Thyroid gland (tissue), 4 donors: ENCODE measurements around the gene ALKBH5. TPM values are rescaled to one million over a fixed set of nuclear protein-coding genes. Genes with fewer than 3 reads are reported as not detected.

ENCODE experiments used
- DNase-seq, 2 donors: peaks; one replicate each; pipeline ENCODE4 v3.0.0-alpha.2; 2019
- H3K27ac ChIP-seq, 3 donors: fragments of 200-600 bp; sonication (generic); 1 replicate in 2 of 3; 2 replicates in 1 of 3; pipeline ENCODE4 v1.5.1; 2016 to 2019; ENCODE audit warnings: mild to moderate bottlenecking in 1 of 3, moderate library complexity in 1 of 3
- H3K27me3 ChIP-seq: fragments of 200-600 bp; sonication (generic); one replicate; pipeline ENCODE4 v1.5.1; 2019
- H3K36me3 ChIP-seq, 2 donors: fragments of 200-600 bp; sonication (generic); one replicate each; pipeline ENCODE4 v1.5.1; 2016 to 2019
- H3K4me1 ChIP-seq, 2 donors: fragments of 200-600 bp; sonication (generic); one replicate each; pipeline ENCODE4 v1.5.1; 2017 to 2019
- H3K4me3 ChIP-seq, 3 donors: fragments of 200-600 bp; sonication (generic); replicated peaks in 1 of 3; 1 replicate in 2 of 3; 2 replicates in 1 of 3; pipeline ENCODE4 v1.5.1; 2016; ENCODE audit warnings: mild to moderate bottlenecking in 1 of 3
- H3K9me3 ChIP-seq: fragments of 200-600 bp; sonication (generic); one replicate; pipeline ENCODE4 v1.5.1; 2017
- CTCF ChIP-seq, 6 experiments: fragments of 200-600 bp in 3 of 6; fragments of 450-650 bp in 3 of 6; sonication (generic) in 3 of 6; IDR thresholded peaks; one replicate each; pipeline ENCODE4 v1.5.1; 2016 to 2019; ENCODE audit warnings: antibody characterized with exemption in 6 of 6, mild to moderate bottlenecking in 2 of 6, inconsistent platforms in 1 of 6, moderate library complexity in 1 of 6
- POLR2A ChIP-seq, 2 donors: fragments of 450-650 bp; IDR thresholded peaks; one replicate each; pipeline ENCODE4 v1.6.1; 2017; ENCODE audit warnings: antibody characterized with exemption in 2 of 2, mild to moderate bottlenecking in 2 of 2, moderate library complexity in 1 of 2
- WGBS, 2 donors: methylation state at CpG; one replicate each; pipeline ENCODE4 v1.1.5; 2017; 5-methylcytosine and 5-hydroxymethylcytosine counted together
- intact Hi-C: fragments of 100-400 bp; cut with DNase I; formaldehyde crosslinking; loops from one replicate; pipeline ENCODE4 v1.15.1; 2023
- total RNA-seq, 4 donors: library from RNA; depleted of rRNA; stranded (reverse); fragments of >200 nt; gene quantifications; one replicate each; pipeline ENCODE4 v1.2.3, GENCODE V29; 2016

The ALKBH5 gene
- total RNA-seq, 4 donors from 2014 or later: 123 to 169 (median 159) TPM

GRCh38 chr17:18191967-18192366 lies 8.3 kb downstream of the ALKBH5 start:
- Histone ChIP-seq H3K4me1 (peaks cover 52 to 61% of the 10 kb centered on the region in 2 donors), H3K27ac (peak overlapping the region in 2 of 3 donors; percentile 72 to 90), H3K27me3 (no peaks in the 10 kb centered on the region), H3K4me3 (no peak overlapping the region), H3K36me3 (peaks cover 15 to 23% of the 10 kb centered on the region in 2 donors), H3K9me3 (no peaks in the 10 kb centered on the region)
- TF ChIP-seq CTCF (IDR thresholded peaks at IDR 0.05): no peak
- no peak for TF ChIP-seq POLR2A (IDR thresholded peaks at IDR 0.05)
- intact Hi-C loops: no loop called here
- no peak for DNase-seq
- WGBS, 2 donors: 79 to 97% methylated on average over 2 of the region's 2 CpGs

- H3K4me3 ChIP-seq: no peak overlapping the region
- H3K27ac ChIP-seq: no peak overlapping the region
- TF ChIP-seq POLR2A (IDR thresholded peaks at IDR 0.05) (no peak), CTCF (IDR thresholded peaks at IDR 0.05) (no peak)
- intact Hi-C loops: no loop called here
- H3K36me3 ChIP-seq: peaks cover 15 to 32% of the 10 kb centered on the region in 2 donors
- peaks cover 28 to 56% of the 10 kb centered on the region in 2 donors for H3K4me1 ChIP-seq
- WGBS, 2 donors: 98 to 99% methylated on average over 4 of the region's 4 CpGs
- no peaks in the 10 kb centered on the region for H3K27me3 ChIP-seq
- no peaks in the 10 kb centered on the region for H3K9me3 ChIP-seq
- DNase-seq: no peak
Observed at GRCh38 chr17:18194394-18194793, 10.8 kb downstream of the ALKBH5 start.

GRCh38 chr17:18194804-18195203 lies 11.2 kb downstream of the ALKBH5 start:
- peaks cover 24 to 55% of the 10 kb centered on the region in 2 donors for H3K4me1 ChIP-seq

GRCh38 chr17:18195246-18195645 lies 11.6 kb downstream of the ALKBH5 start:
- H3K4me3 ChIP-seq: no peak overlapping the region
- WGBS, 2 donors: 86 to 91% methylated on average over 5 of the region's 5 CpGs
- no peak overlapping the region for H3K27ac ChIP-seq
- H3K27me3 ChIP-seq: no peaks in the 10 kb centered on the region
- peaks cover 15 to 35% of the 10 kb centered on the region in 2 donors for H3K36me3 ChIP-seq
- no peak for DNase-seq
- peaks cover 22 to 51% of the 10 kb centered on the region in 2 donors for H3K4me1 ChIP-seq
- TF ChIP-seq CTCF (IDR thresholded peaks at IDR 0.05): no peak
- intact Hi-C loops: no loop called here
- no peaks in the 10 kb centered on the region for H3K9me3 ChIP-seq

More at GRCh38 chr17:18194804-18195203, 11.2 kb downstream of the ALKBH5 start:
- H3K27ac ChIP-seq: no peak overlapping the region
- no peaks in the 10 kb centered on the region for H3K27me3 ChIP-seq
- peaks cover 15 to 35% of the 10 kb centered on the region in 2 donors for H3K36me3 ChIP-seq
- TF ChIP-seq POLR2A (IDR thresholded peaks at IDR 0.05) (no peak), CTCF (IDR thresholded peaks at IDR 0.05) (no peak)
- intact Hi-C loops: no loop called here
- 79 to 81% methylated on average over 4 of the region's 4 CpGs for WGBS, 2 donors
- no peak overlapping the region for H3K4me3 ChIP-seq
- H3K9me3 ChIP-seq: no peaks in the 10 kb centered on the region
- DNase-seq: no peak

GRCh38 chr17:18197535-18198194 lies 14.0 kb downstream of the ALKBH5 start:
- WGBS, 2 donors: 90 to 99% methylated on average over 3 of the region's 3 CpGs
- H3K4me3 ChIP-seq: no peak overlapping the region
- H3K9me3 ChIP-seq: no peaks in the 10 kb centered on the region
- DNase-seq: no peak
- H3K27ac ChIP-seq: peak overlapping the region in 1 of 3 donors; percentile 8
- TF ChIP-seq POLR2A (IDR thresholded peaks at IDR 0.05) (no peak), CTCF (IDR thresholded peaks at IDR 0.05) (no peak)
- peaks cover 6 to 31% of the 10 kb centered on the region in 2 donors for H3K4me1 ChIP-seq
- peaks cover 15 to 39% of the 10 kb centered on the region in 2 donors for H3K36me3 ChIP-seq
- intact Hi-C loops: no loop called here
- H3K27me3 ChIP-seq: no peaks in the 10 kb centered on the region
